Peyer's patch (tissue), 4 donors: ENCODE data around the gene DAB1.

Experiments used
- CTCF ChIP-seq, 6 experiments: fragments of 450-650 bp in 4 of 6; fragments of 200-600 bp in 2 of 6; sonication (generic) in 1 of 6; IDR thresholded peaks; one replicate each; pipeline ENCODE4 v1.5.1; 2017 to 2019; ENCODE audit warnings: antibody characterized with exemption in 6 of 6, mild to moderate bottlenecking in 3 of 6, moderate library complexity in 1 of 6
- POLR2A ChIP-seq, 2 donors: fragments of 450-650 bp; IDR thresholded peaks; one replicate each; pipeline ENCODE4 v1.5.1; 2017; ENCODE audit warnings: antibody characterized with exemption in 2 of 2, mild to moderate bottlenecking in 2 of 2, moderate library complexity in 2 of 2

GRCh38 chr1:57202241-57202640 is 221.6 kb downstream of the DAB1 start:
- no peak for TF ChIP-seq POLR2A (IDR thresholded peaks at IDR 0.05)
- TF ChIP-seq CTCF (IDR thresholded peaks at IDR 0.05): no peak
